GM23338 (cell line): ENCODE measurements around the gene ARHGEF28. TPM values are rescaled to one million over a fixed set of nuclear protein-coding genes. Genes with fewer than 3 reads are reported as not detected.

ENCODE experiments used
- ATAC-seq: fragments of 200-7000 bp; cut with Tn5 transposase; 3 replicates; pipeline ENCODE4 v1.9.1; 2020
- DNase-seq: peaks from one replicate; pipeline ENCODE4 v3.0.0-alpha.2; 2015; ENCODE audit warnings: low spot score
- H2AFZ ChIP-seq: fragments of 200-600 bp; sonication (generic); 2 replicates; pipeline ENCODE4 v1.8.0; 2016; ENCODE audit warnings: antibody characterized with exemption, mild to moderate bottlenecking, moderate library complexity
- H3F3A ChIP-seq: fragments of 200-600 bp; sonication (generic); replicated peaks from 2 replicates; pipeline ENCODE4 v1.8.0; 2017; ENCODE audit warnings: antibody characterized with exemption, mixed run types, low read depth
- H3K27ac ChIP-seq: fragments of 200-600 bp; sonication (generic); 2 replicates; pipeline ENCODE4 v1.6.1; 2016; ENCODE audit warnings: low read depth
- H3K27me3 ChIP-seq: fragments of 200-600 bp; sonication (generic); 2 replicates; pipeline ENCODE4 v1.8.0; 2016; ENCODE audit warnings: mild to moderate bottlenecking, mixed run types, moderate library complexity; ENCODE audit not compliant: insufficient read depth
- H3K36me3 ChIP-seq: fragments of 200-600 bp; sonication (generic); 2 replicates; pipeline ENCODE4 v1.8.0; 2016; ENCODE audit warnings: mild to moderate bottlenecking; ENCODE audit not compliant: insufficient read depth
- H3K4me1 ChIP-seq: fragments of 200-600 bp; sonication (generic); 2 replicates; pipeline ENCODE4 v1.8.0; 2016; ENCODE audit warnings: mild to moderate bottlenecking, moderate library complexity; ENCODE audit not compliant: insufficient read depth
- H3K4me2 ChIP-seq: fragments of 200-600 bp; sonication (generic); 2 replicates; pipeline ENCODE4 v1.7.1; 2017; ENCODE audit warnings: mixed run types
- H3K4me3 ChIP-seq: fragments of 200-600 bp; sonication (generic); 2 replicates; pipeline ENCODE4 v1.6.1; 2016; ENCODE audit warnings: mixed run types
- H3K79me2 ChIP-seq: fragments of 200-600 bp; sonication (generic); replicated peaks from 2 replicates; pipeline ENCODE4 v1.8.0; 2017; ENCODE audit warnings: mild to moderate bottlenecking; ENCODE audit not compliant: insufficient read depth
- H3K9me2 ChIP-seq: fragments of 200-600 bp; sonication (generic); 2 replicates; pipeline ENCODE4 v1.8.0; 2017; ENCODE audit not compliant: insufficient read depth
- H4K20me1 ChIP-seq: fragments of 200-600 bp; sonication (generic); replicated peaks from 2 replicates; pipeline ENCODE4 v1.8.0; 2017; ENCODE audit warnings: mild to moderate bottlenecking; ENCODE audit not compliant: insufficient read depth
- H3K27ac Mint-ChIP-seq: 2 replicates; pipeline ENCODE4 v1.8.0; 2020; ENCODE audit warnings: inconsistent platforms, mild to moderate bottlenecking, moderate library complexity, mixed read lengths
- H3K27me3 Mint-ChIP-seq: 3 replicates; pipeline ENCODE4 v1.8.0; 2022; ENCODE audit warnings: low read depth, mild to moderate bottlenecking, moderate library complexity, mixed read lengths, inconsistent platforms; ENCODE audit not compliant: insufficient read depth, poor library complexity
- H3K36me3 Mint-ChIP-seq: 3 replicates; pipeline ENCODE4 v1.8.0; 2021; ENCODE audit warnings: low read depth, mild to moderate bottlenecking, inconsistent platforms, moderate library complexity, mixed read lengths
- H3K4me1 Mint-ChIP-seq: 3 replicates; pipeline ENCODE4 v1.8.0; 2020; ENCODE audit warnings: mild to moderate bottlenecking, inconsistent platforms, mixed read lengths
- H3K4me3 Mint-ChIP-seq: 3 replicates; pipeline ENCODE4 v1.8.0; 2021; ENCODE audit warnings: moderate library complexity, mild to moderate bottlenecking, inconsistent platforms, mixed read lengths
- H3K9me3 Mint-ChIP-seq: 3 replicates; pipeline ENCODE4 v1.8.0; 2020; ENCODE audit warnings: moderate library complexity, mild to moderate bottlenecking, inconsistent platforms, mixed read lengths
- CREB1 ChIP-seq: fragments of 250-450 bp; sonication (Bioruptor Pico); IDR thresholded peaks from 2 replicates; pipeline ENCODE4 v1.5.0; 2020; ENCODE audit warnings: low read depth, mild to moderate bottlenecking, moderate library complexity
- CTCF ChIP-seq, 2 experiments: fragments of 200-600 bp in 1 of 2; sonication (generic) in 1 of 2; conservative IDR thresholded peaks; 2 replicates each; pipeline versions ENCODE4 v1.5.1 to v1.6.1; 2016 to 2017; ENCODE audit warnings: antibody characterized with exemption in 2 of 2, low read depth in 2 of 2, mild to moderate bottlenecking in 2 of 2, moderate library complexity in 1 of 2
- ETS1 ChIP-seq: IDR thresholded peaks from 2 replicates; pipeline ENCODE4 v1.6.1; 2016; ENCODE audit warnings: antibody characterized with exemption
- EZH2phosphoT487 ChIP-seq: fragments of 200-600 bp; sonication (generic); IDR thresholded peaks from one replicate; pipeline ENCODE4 v1.8.1; 2018; ENCODE audit warnings: antibody characterized with exemption; ENCODE audit not compliant: unreplicated experiment
- JUNB ChIP-seq: IDR thresholded peaks from one replicate; pipeline ENCODE4 v1.6.1; 2016; ENCODE audit warnings: antibody characterized with exemption; ENCODE audit not compliant: unreplicated experiment
- NANOG ChIP-seq: IDR thresholded peaks from 2 replicates; pipeline ENCODE4 v1.6.1; 2016; ENCODE audit warnings: antibody characterized with exemption, borderline replicate concordance
- STAT1 ChIP-seq: IDR thresholded peaks from one replicate; pipeline ENCODE4 v1.6.1; 2016; ENCODE audit warnings: antibody characterized with exemption; ENCODE audit not compliant: unreplicated experiment
- ZNF114 ChIP-seq: fragments of 250-450 bp; sonication (Bioruptor Pico); IDR thresholded peaks from 2 replicates; pipeline ENCODE4 v1.5.0; 2020; ENCODE audit warnings: mild to moderate bottlenecking, moderate library complexity
- ZNF331 ChIP-seq: fragments of 250-450 bp; sonication (Bioruptor Pico); IDR thresholded peaks from 2 replicates; pipeline ENCODE4 v1.5.0; 2020; ENCODE audit warnings: low read depth, mild to moderate bottlenecking, moderate library complexity
- ZNF462 ChIP-seq: fragments of 250-450 bp; sonication (Bioruptor Pico); IDR thresholded peaks from 2 replicates; pipeline ENCODE4 v1.5.0; 2020; ENCODE audit warnings: mild to moderate bottlenecking, moderate library complexity
- polyA plus RNA-seq: library from polyadenylated mRNA; unstranded; fragments of >200 nt; fragmentation: Nextera tagmentation; extraction: Ambion mirVana; gene quantifications from 2 replicates; pipeline ENCODE4 v1.2.1, GENCODE V29; 2016
- total RNA-seq: library from RNA; depleted of rRNA; stranded (reverse); fragments of >200 nt; shearing (Covaris generic); gene quantifications from 2 replicates; pipeline ENCODE4 v1.2.3, GENCODE V29; 2014

The ARHGEF28 gene
- total and polyA plus RNA-seq, 2 experiments from 2014 or later, result 0.39 to 1.0 TPM

- TF ChIP-seq ETS1, result no peak
- no peak for TF ChIP-seq EZH2phosphoT487
Observed at GRCh38 chr5:73822278-73822988, 196.4 kb downstream of the ARHGEF28 start (continued).

GRCh38 chr5:73822989-73823339, 197.0 kb downstream of the ARHGEF28 start:
- Histone ChIP-seq H3K27ac (no peak overlapping the region), H2AFZ (no peak overlapping the region), H4K20me1 (no peaks in the 10 kb centered on the region), H3K4me3 (no peak overlapping the region), H3K4me2 (no peak overlapping the region), H3K79me2 (no peaks in the 10 kb centered on the region), H3K36me3 (no peaks in the 10 kb centered on the region), H3K4me1 (no peaks in the 10 kb centered on the region), H3F3A (no peaks in the 10 kb centered on the region), H3K9me2 (peaks cover 7% of the 10 kb centered on the region; the same call in 1 of the 2 replicates), H3K27me3 (no peaks in the 10 kb centered on the region)
- H3K27me3 Mint-ChIP-seq, result peaks cover 2% of the 10 kb centered on the region
- no peaks in the 10 kb centered on the region; the same call in 2 of the 3 replicates for H3K9me3 Mint-ChIP-seq
- H3K27ac Mint-ChIP-seq, result no peak overlapping the region
- H3K4me3 Mint-ChIP-seq, result no peak overlapping the region
- H3K36me3 Mint-ChIP-seq, result no peaks in the 10 kb centered on the region
- DNase-seq (no peak), ATAC-seq (no peak)
- H3K4me1 Mint-ChIP-seq, result no peaks in the 10 kb centered on the region
- TF ChIP-seq NANOG (no peak), ETS1 (no peak), CTCF (conservative IDR thresholded peaks at IDR 0.05; ENCODE audit: low read depth in 2 of 2) (no peak), JUNB (no peak), ZNF462 (CRISPR knock-in tag) (no peak), EZH2phosphoT487 (no peak), STAT1 (no peak), CREB1 (no peak), ZNF331 (CRISPR knock-in tag) (no peak), ZNF114 (CRISPR knock-in tag) (no peak)
